Colon (tissue), 2 donors: ENCODE measurements around the gene PGC.
"Not testable (repeated sequence)": the region's sequence is repeated elsewhere in the genome, so short reads cannot be mapped to it uniquely, and the experiment has no call there.

Experiments
- FAIRE-seq: peaks from 2 replicates; lab custom pipeline; 2012; peaks lifted over from hg19 to GRCh38; lab: Jason Lieb, UNC
- donor health status: control.
- donor health status: control.

The PGC gene

GRCh38 chr6:41775293-41775882, 28.2 kb upstream of the PGC start:
- no peak for FAIRE-seq

GRCh38 chr6:41774841-41775240, 27.6 kb upstream of the PGC start:
- no peak for FAIRE-seq

- FAIRE-seq: no peak
These were observed 24.1 kb upstream of the PGC start for GRCh38 chr6:41771058-41771983.

- FAIRE-seq: no peak
These were observed 23.3 kb upstream of the PGC start for GRCh38 chr6:41770381-41771057.

GRCh38 chr6:41769376-41769775, 22.2 kb upstream of the PGC start:
- no peak for FAIRE-seq

GRCh38 chr6:41768545-41769308, 21.5 kb upstream of the PGC start:
- FAIRE-seq: no peak

- FAIRE-seq: no peak
These were observed 20.1 kb upstream of the PGC start for GRCh38 chr6:41767112-41767833.

GRCh38 chr6:41766043-41766664, 19.0 kb upstream of the PGC start:
- not testable (repeated sequence) for FAIRE-seq

- FAIRE-seq: no peak
These were observed 16.3 kb upstream of the PGC start for GRCh38 chr6:41763470-41763869.

GRCh38 chr6:41759905-41760579, 12.8 kb upstream of the PGC start:
- FAIRE-seq: no peak

GRCh38 chr6:41759106-41759904, 12.1 kb upstream of the PGC start:
- FAIRE-seq: no peak

- FAIRE-seq: no peak
These were observed 11.4 kb upstream of the PGC start for GRCh38 chr6:41758641-41759035.

- no peak for FAIRE-seq
These were observed 10.9 kb upstream of the PGC start for GRCh38 chr6:41757931-41758640.

GRCh38 chr6:41757271-41757670, 10.1 kb upstream of the PGC start:
- FAIRE-seq: no peak

GRCh38 chr6:41756354-41756753, 9.2 kb upstream of the PGC start:
- FAIRE-seq: no peak

- FAIRE-seq: no peak
These were observed 8.7 kb upstream of the PGC start for GRCh38 chr6:41755895-41756294.

GRCh38 chr6:41750374-41750773, 3.2 kb upstream of the PGC start:
- no peak for FAIRE-seq

- FAIRE-seq: no peak
These were observed 1.3 kb upstream of the PGC start for GRCh38 chr6:41748542-41748941.

GRCh38 chr6:41748102-41748477, 893 bp upstream of the PGC start:
- FAIRE-seq: no peak
